ENCODE data around the gene SLCO1B1.
"Not testable (repeated sequence)": the region's sequence is repeated elsewhere in the genome, so short reads cannot be mapped to it uniquely, and the experiment has no call there.

The SLCO1B1 gene

GRCh38 chr12:21169878-21170472 is 39.0 kb downstream of the SLCO1B1 start:
- H3K27me3 Mint-ChIP-seq: no peaks in the 10 kb centered on the region
- H3K36me3 Mint-ChIP-seq (ENCODE audit: low read depth): no peaks in the 10 kb centered on the region
- no peak overlapping the region for H3K4me3 Mint-ChIP-seq

GRCh38 chr12:21172079-21172478 is 41.1 kb downstream of the SLCO1B1 start:
- Mint-ChIP-seq H3K4me3 (no peak overlapping the region), H3K4me1 (ENCODE audit: low read depth) (no peaks in the 10 kb centered on the region), H3K36me3 (ENCODE audit: low read depth) (no peaks in the 10 kb centered on the region), H3K27me3 (no peaks in the 10 kb centered on the region), H3K27ac (no peak overlapping the region), H3K9me3 (no peaks in the 10 kb centered on the region)

More at GRCh38 chr12:21169878-21170472, 39.0 kb downstream of the SLCO1B1 start:
- no peak overlapping the region for H3K27ac Mint-ChIP-seq
- H3K9me3 Mint-ChIP-seq: no peaks in the 10 kb centered on the region
- no peaks in the 10 kb centered on the region for H3K4me1 Mint-ChIP-seq (ENCODE audit: low read depth)

- H3K9me3 Mint-ChIP-seq: no peaks in the 10 kb centered on the region
- H3K27ac Mint-ChIP-seq: no peak overlapping the region
Observed at GRCh38 chr12:21183721-21184275, 52.8 kb downstream of the SLCO1B1 start.

GRCh38 chr12:21190016-21190415 is 59.0 kb downstream of the SLCO1B1 start:
- H3K4me3 Mint-ChIP-seq: no peak overlapping the region
- no peaks in the 10 kb centered on the region for H3K36me3 Mint-ChIP-seq (ENCODE audit: low read depth)
- H3K9me3 Mint-ChIP-seq: peaks cover 6% of the 10 kb centered on the region
- no peaks in the 10 kb centered on the region for H3K4me1 Mint-ChIP-seq (ENCODE audit: low read depth)
- no peaks in the 10 kb centered on the region for H3K27me3 Mint-ChIP-seq
- no peak overlapping the region for H3K27ac Mint-ChIP-seq

More at GRCh38 chr12:21183721-21184275, 52.8 kb downstream of the SLCO1B1 start:
- H3K4me3 Mint-ChIP-seq: no peak overlapping the region
- H3K27me3 Mint-ChIP-seq: no peaks in the 10 kb centered on the region
- no peaks in the 10 kb centered on the region for H3K4me1 Mint-ChIP-seq (ENCODE audit: low read depth)
- no peaks in the 10 kb centered on the region for H3K36me3 Mint-ChIP-seq (ENCODE audit: low read depth)

- H3K36me3 Mint-ChIP-seq (ENCODE audit: low read depth); H3K9me3 Mint-ChIP-seq; H3K4me1 Mint-ChIP-seq (ENCODE audit: low read depth); H3K27me3 Mint-ChIP-seq; H3K4me3 Mint-ChIP-seq; H3K27ac Mint-ChIP-seq: not testable (repeated sequence)
Observed at GRCh38 chr12:21214433-21214832, 83.4 kb downstream of the SLCO1B1 start.

- H3K4me1 Mint-ChIP-seq (ENCODE audit: low read depth): no peaks in the 10 kb centered on the region
- no peaks in the 10 kb centered on the region for H3K27me3 Mint-ChIP-seq
- no peak overlapping the region for H3K27ac Mint-ChIP-seq
- H3K4me3 Mint-ChIP-seq: no peak overlapping the region
- peaks cover 5% of the 10 kb centered on the region for H3K9me3 Mint-ChIP-seq
- no peaks in the 10 kb centered on the region for H3K36me3 Mint-ChIP-seq (ENCODE audit: low read depth)
Observed at GRCh38 chr12:21219206-21219605, 88.2 kb downstream of the SLCO1B1 start.

- Mint-ChIP-seq H3K4me1 (ENCODE audit: low read depth) (no peaks in the 10 kb centered on the region), H3K9me3 (no peaks in the 10 kb centered on the region), H3K27me3 (no peaks in the 10 kb centered on the region), H3K27ac (no peak overlapping the region), H3K36me3 (ENCODE audit: low read depth) (no peaks in the 10 kb centered on the region), H3K4me3 (no peak overlapping the region)
Observed at GRCh38 chr12:21220266-21220665, 89.3 kb downstream of the SLCO1B1 start.

- Mint-ChIP-seq H3K4me1 (ENCODE audit: low read depth) (no peaks in the 10 kb centered on the region), H3K27me3 (no peaks in the 10 kb centered on the region), H3K9me3 (no peaks in the 10 kb centered on the region), H3K36me3 (ENCODE audit: low read depth) (no peaks in the 10 kb centered on the region), H3K4me3 (no peak overlapping the region), H3K27ac (no peak overlapping the region)
Observed at GRCh38 chr12:21221072-21221471, 90.1 kb downstream of the SLCO1B1 start.

GRCh38 chr12:21221778-21222177 is 90.8 kb downstream of the SLCO1B1 start:
- Mint-ChIP-seq H3K4me3 (no peak overlapping the region), H3K9me3 (no peaks in the 10 kb centered on the region), H3K36me3 (ENCODE audit: low read depth) (no peaks in the 10 kb centered on the region), H3K4me1 (ENCODE audit: low read depth) (no peaks in the 10 kb centered on the region), H3K27ac (no peak overlapping the region), H3K27me3 (no peaks in the 10 kb centered on the region)

GRCh38 chr12:21223930-21224329 is 92.9 kb downstream of the SLCO1B1 start:
- no peak overlapping the region for H3K4me3 Mint-ChIP-seq
- no peaks in the 10 kb centered on the region for H3K4me1 Mint-ChIP-seq (ENCODE audit: low read depth)
- no peaks in the 10 kb centered on the region for H3K36me3 Mint-ChIP-seq (ENCODE audit: low read depth)
- H3K9me3 Mint-ChIP-seq: no peaks in the 10 kb centered on the region
- no peak overlapping the region for H3K27ac Mint-ChIP-seq
- H3K27me3 Mint-ChIP-seq: no peaks in the 10 kb centered on the region

- H3K4me1 Mint-ChIP-seq (ENCODE audit: low read depth): no peaks in the 10 kb centered on the region
- no peaks in the 10 kb centered on the region for H3K36me3 Mint-ChIP-seq (ENCODE audit: low read depth)
- no peak overlapping the region for H3K27ac Mint-ChIP-seq
- H3K4me3 Mint-ChIP-seq: no peak overlapping the region
- no peaks in the 10 kb centered on the region for H3K9me3 Mint-ChIP-seq
- H3K27me3 Mint-ChIP-seq: peaks cover 5% of the 10 kb centered on the region
Observed at GRCh38 chr12:21234395-21234794, 103.4 kb downstream of the SLCO1B1 start.

GRCh38 chr12:21239866-21240265 is 108.9 kb downstream of the SLCO1B1 start:
- H3K9me3 Mint-ChIP-seq: no peaks in the 10 kb centered on the region
- no peak overlapping the region for H3K27ac Mint-ChIP-seq
- H3K27me3 Mint-ChIP-seq: peaks cover 11% of the 10 kb centered on the region
- H3K4me1 Mint-ChIP-seq (ENCODE audit: low read depth): no peaks in the 10 kb centered on the region
- no peak overlapping the region for H3K4me3 Mint-ChIP-seq
- H3K36me3 Mint-ChIP-seq (ENCODE audit: low read depth): no peaks in the 10 kb centered on the region

GRCh38 chr12:21248679-21249078 is 117.7 kb downstream of the SLCO1B1 start:
- no peaks in the 10 kb centered on the region for H3K27me3 Mint-ChIP-seq

GRCh38 chr12:21252070-21252469 is 121.1 kb downstream of the SLCO1B1 start:
- Mint-ChIP-seq H3K4me3 (no peak overlapping the region), H3K27ac (no peak overlapping the region), H3K4me1 (ENCODE audit: low read depth) (no peaks in the 10 kb centered on the region), H3K27me3 (no peaks in the 10 kb centered on the region), H3K36me3 (ENCODE audit: low read depth) (no peaks in the 10 kb centered on the region), H3K9me3 (no peaks in the 10 kb centered on the region)

More at GRCh38 chr12:21248679-21249078, 117.7 kb downstream of the SLCO1B1 start:
- Mint-ChIP-seq H3K4me1 (ENCODE audit: low read depth) (no peaks in the 10 kb centered on the region), H3K9me3 (no peaks in the 10 kb centered on the region), H3K27ac (no peak overlapping the region), H3K4me3 (no peak overlapping the region), H3K36me3 (ENCODE audit: low read depth) (no peaks in the 10 kb centered on the region)

- Mint-ChIP-seq H3K4me3 (no peak overlapping the region), H3K4me1 (ENCODE audit: low read depth) (no peaks in the 10 kb centered on the region), H3K9me3 (peaks cover 15% of the 10 kb centered on the region), H3K27me3 (no peaks in the 10 kb centered on the region), H3K36me3 (ENCODE audit: low read depth) (no peaks in the 10 kb centered on the region), H3K27ac (no peak overlapping the region)
Observed at GRCh38 chr12:21257172-21257571, 126.2 kb downstream of the SLCO1B1 start.

- Mint-ChIP-seq H3K27ac (no peak overlapping the region), H3K4me3 (no peak overlapping the region), H3K36me3 (ENCODE audit: low read depth) (no peaks in the 10 kb centered on the region), H3K27me3 (no peaks in the 10 kb centered on the region), H3K9me3 (peaks cover 19% of the 10 kb centered on the region), H3K4me1 (ENCODE audit: low read depth) (no peaks in the 10 kb centered on the region)
Observed at GRCh38 chr12:21264232-21264631, 133.2 kb downstream of the SLCO1B1 start.

Measured in stimulated activated naive CD8-positive, alpha-beta T cell treated with anti-CD3 and anti-CD28 coated beads, Interleukin-15, Interleukin-2, amounts not matched to agents 100 ng/mL and 50 ng/mL, for 24 hours (primary cell).